ENCODE results near the gene ZNF20.

DNA sequence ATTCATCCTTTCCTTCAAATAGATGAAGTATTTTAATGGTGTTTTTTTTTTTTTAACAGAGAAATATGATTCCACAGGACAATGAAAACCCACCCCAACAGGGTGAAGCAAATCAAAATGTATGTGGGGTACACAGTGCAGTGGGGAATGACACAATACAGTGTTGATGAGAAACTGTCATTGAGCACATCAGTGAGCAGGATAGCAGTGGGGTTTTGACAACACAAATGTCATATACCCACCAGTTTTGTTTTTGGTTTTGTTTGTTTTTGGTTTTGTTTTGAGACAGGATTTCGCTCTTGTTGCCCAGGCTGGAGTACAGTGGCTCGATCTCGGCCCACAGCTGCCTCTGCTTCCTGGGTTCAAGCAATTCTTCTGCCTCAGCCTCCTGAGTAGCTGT, 46.4 kb downstream of the ZNF20 start:
- TF ChIP-seq CTCF (conservative IDR thresholded peaks at IDR 0.05; ENCODE audit: low read length), result no peak
- no peak for TF ChIP-seq EZH2phosphoT487 (IDR thresholded peaks at IDR 0.05; ENCODE audit: borderline replicate concordance)
